IPS DF 6.9 (cell line): Measurements from ENCODE around the gene HLA-G.
"Not testable (repeated sequence)": the region's sequence is repeated elsewhere in the genome, so short reads cannot be mapped to it uniquely, and the experiment has no call there.

Experiments used
- DNase-seq: peaks from one replicate; pipeline ENCODE4 v3.0.0-alpha.2; 2013; ENCODE audit warnings: low read depth, low spot score
- H3K27ac ChIP-seq: one replicate; pipeline ENCODE4 v1.5.1; 2013; ENCODE audit warnings: low read length, control low read depth
- H3K27me3 ChIP-seq: 2 replicates; pipeline ENCODE4 v1.6.1; 2013; ENCODE audit warnings: mild to moderate bottlenecking, low read length; ENCODE audit not compliant: control insufficient read depth, insufficient read depth
- H3K36me3 ChIP-seq: 2 replicates; pipeline ENCODE4 v1.6.1; 2013; ENCODE audit warnings: low read length; ENCODE audit not compliant: control insufficient read depth, insufficient read depth
- H3K4me1 ChIP-seq: 2 replicates; pipeline ENCODE4 v1.6.1; 2013; ENCODE audit warnings: low read length; ENCODE audit not compliant: control insufficient read depth, insufficient read depth
- H3K4me3 ChIP-seq: 2 replicates; pipeline ENCODE4 v1.5.1; 2013; ENCODE audit warnings: mild to moderate bottlenecking, low read length
- H3K9me3 ChIP-seq: 2 replicates; pipeline ENCODE4 v1.6.1; 2013; ENCODE audit warnings: low read length, inconsistent platforms; ENCODE audit not compliant: control insufficient read depth, insufficient read depth
- WGBS: extraction: QIAGEN DNeasy Blood & Tissue Kit; methylation state at CpG from one replicate; pipeline ENCODE4 v1.1.7; 2013; ENCODE audit warnings: mixed read lengths, missing lambda C conversion rate; ENCODE audit not compliant: insufficient read length, insufficient coverage; 5-methylcytosine and 5-hydroxymethylcytosine counted together

Gene HLA-G

DNA sequence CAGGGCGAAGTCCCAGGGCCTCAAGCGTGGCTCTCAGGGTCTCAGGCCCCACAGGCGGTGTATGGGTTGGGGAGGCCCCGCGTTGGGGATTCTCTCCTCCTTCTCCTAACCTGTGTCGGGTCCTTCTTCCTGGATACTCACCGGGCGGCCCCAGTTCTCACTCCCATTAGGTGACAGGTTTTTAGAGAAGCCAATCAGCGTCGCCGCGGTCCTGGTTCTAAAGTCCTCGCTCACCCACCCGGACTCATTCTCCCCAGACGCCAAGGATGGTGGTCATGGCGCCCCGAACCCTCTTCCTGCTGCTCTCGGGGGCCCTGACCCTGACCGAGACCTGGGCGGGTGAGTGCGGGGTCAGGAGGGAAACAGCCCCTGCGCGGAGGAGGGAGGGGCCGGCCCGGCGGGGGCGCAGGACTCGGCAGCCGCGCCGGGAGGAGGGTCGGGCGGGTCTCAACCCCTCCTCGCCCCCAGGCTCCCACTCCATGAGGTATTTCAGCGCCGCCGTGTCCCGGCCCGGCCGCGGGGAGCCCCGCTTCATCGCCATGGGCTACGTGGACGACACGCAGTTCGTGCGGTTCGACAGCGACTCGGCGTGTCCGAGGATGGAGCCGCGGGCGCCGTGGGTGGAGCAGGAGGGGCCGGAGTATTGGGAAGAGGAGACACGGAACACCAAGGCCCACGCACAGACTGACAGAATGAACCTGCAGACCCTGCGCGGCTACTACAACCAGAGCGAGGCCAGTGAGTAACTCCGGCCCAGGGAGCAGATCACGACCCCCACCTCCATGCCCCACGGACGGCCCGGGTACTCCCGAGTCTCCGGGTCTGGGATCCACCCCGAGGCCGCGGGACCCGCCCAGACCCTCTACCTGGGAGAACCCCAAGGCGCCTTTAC, at the start of gene HLA-G:
Gene HLA-G (plus strand): TSS at position 247 of the 892 bp plus-strand sequence. CDS start 20 bp downstream, at position 267.
- H3K27ac ChIP-seq: no peak within 1 kb of the TSS
- H3K9me3 ChIP-seq: no peaks in the 10 kb centered on the region
- WGBS: no CpG with 5 or more reads among the region's 75 CpGs
- H3K36me3 ChIP-seq: no peaks in the 10 kb centered on the region
- no peak for DNase-seq
- H3K4me3 ChIP-seq: peak within 1 kb of the TSS; percentile 25; the same call in 1 of the 2 replicates
- peaks cover 18% of the 10 kb centered on the region for H3K27me3 ChIP-seq
- peaks cover 1% of the 10 kb centered on the region; the same call in 1 of the 2 replicates for H3K4me1 ChIP-seq

DNA sequence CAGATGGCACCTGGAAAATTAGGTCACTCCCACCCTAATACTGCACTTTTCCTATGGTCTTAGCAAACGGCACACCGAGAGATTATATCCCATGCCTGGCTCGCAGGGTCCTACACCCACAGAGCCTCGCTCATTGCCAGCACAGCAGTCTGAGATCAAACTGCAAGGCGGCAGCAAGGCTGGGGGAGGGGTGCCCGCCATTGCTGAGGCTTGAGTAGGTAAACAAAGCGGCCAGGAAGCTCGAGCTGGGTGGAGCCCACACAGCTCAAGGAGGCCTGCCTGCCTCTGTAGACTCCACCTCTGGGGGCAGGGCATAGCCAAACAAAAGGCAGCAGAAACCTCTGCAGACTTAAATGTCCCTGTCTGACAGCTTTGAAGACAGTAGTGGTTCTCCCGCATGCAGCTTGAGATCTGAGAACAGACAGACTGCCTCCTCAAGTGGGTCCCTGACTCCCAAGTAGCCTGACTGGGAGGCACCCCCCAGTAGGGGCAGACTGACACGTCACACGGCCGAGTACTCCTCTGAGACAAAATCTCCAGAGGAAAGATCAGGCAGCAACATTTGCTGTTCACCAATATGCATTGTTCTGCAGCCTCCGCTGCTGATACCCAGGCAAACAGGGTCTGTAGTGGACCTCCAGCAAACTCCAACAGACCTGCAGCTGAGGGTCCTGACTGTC, 47.5 kb upstream of the HLA-G start:
- H3K36me3 ChIP-seq, H3K4me3 ChIP-seq, DNase-seq, H3K27ac ChIP-seq, H3K27me3 ChIP-seq, H3K9me3 ChIP-seq, H3K4me1 ChIP-seq: not testable (repeated sequence)
- WGBS: no CpG with 5 or more reads among the region's 13 CpGs

DNA sequence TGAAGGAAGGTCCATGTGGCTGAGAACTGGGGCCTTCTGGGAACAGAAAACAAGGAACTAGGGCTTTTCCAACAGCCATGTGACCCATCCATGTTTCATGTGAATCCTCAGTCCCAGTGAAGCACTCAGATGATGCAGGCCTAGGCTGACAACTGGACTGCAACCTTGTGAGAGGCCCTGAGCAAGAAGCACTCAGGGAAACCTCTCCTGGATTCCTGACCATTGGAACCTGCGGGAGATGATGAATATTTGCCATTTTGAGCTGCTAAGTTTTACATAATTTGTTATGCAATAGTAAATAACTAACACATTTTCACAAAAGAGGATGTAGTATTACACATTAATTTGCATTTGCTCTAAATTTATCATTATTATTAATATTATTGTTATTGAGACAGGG, 38.4 kb upstream of the HLA-G start:
- Histone ChIP-seq H3K27ac (no peak overlapping the region), H3K27me3 (peaks cover 4% of the 10 kb centered on the region; the same call in 1 of the 2 replicates), H3K9me3 (no peaks in the 10 kb centered on the region), H3K4me3 (no peak overlapping the region), H3K36me3 (no peaks in the 10 kb centered on the region), H3K4me1 (no peaks in the 10 kb centered on the region)
- WGBS: no CpG with 5 or more reads among the region's 1 CpG
- no peak for DNase-seq

DNA sequence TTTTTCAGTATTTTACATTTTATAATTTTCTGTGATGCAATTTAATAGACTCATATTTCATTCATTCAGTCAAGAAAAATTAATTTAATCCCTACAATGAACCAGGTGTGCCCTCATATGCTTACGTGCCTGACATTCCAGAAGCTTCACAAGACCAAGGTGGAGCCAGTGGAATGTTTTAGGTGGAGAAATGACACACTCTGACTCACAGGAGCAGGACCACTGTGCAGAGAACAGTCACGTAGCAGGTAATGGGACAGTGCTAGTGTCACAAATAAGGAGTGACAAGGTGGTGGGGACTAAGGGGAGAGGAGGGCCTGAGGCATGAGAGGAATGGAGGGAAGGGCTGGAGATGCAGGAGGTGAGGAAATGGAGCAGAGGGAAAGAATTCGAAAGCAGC, 37.0 kb upstream of the HLA-G start:
- Histone ChIP-seq H3K27me3 (peaks cover 4% of the 10 kb centered on the region; the same call in 1 of the 2 replicates), H3K9me3 (no peaks in the 10 kb centered on the region), H3K4me1 (no peaks in the 10 kb centered on the region), H3K4me3 (no peak overlapping the region), H3K27ac (no peak overlapping the region), H3K36me3 (no peaks in the 10 kb centered on the region)
- DNase-seq: no peak
- no CpG with 5 or more reads among the region's 3 CpGs for WGBS

DNA sequence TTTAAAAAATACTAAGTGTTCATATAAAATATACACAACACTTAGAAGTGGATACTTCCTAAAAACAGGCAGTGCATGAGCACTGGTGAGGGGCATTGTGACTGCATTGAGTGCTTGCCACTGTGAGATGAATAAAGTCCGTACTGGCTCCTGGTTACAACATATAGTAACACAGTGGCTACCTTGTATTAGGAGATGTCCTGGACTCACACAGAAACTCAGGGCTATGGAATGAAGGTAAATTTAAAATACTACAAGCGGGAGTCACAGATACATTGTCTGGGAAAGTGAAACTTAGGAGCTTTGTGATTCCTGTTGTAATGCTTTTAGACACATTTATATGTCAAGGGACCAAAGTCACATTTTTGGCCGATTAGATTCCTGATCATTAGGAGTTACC, 36.5 kb upstream of the HLA-G start:
- no peak overlapping the region for H3K27ac ChIP-seq
- H3K27me3 ChIP-seq: peaks cover 4% of the 10 kb centered on the region; the same call in 1 of the 2 replicates

DNA sequence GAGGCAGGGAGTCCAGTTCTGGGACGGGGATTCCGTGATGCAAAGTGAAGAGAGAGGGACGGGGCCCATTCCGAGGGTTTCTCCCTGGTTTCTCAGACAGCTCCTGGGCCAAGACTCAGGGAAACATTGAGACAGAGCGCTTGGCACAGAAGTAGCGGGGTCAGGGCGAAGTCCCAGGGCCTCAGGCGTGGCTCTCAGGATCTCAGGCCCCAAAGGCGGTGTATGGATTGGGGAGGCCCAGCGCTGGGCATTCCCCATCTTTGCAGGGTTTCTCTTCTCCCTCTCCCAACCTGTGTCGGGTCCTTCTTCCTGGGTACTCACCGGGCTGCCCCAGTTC, 35.9 kb upstream of the HLA-G start:
- H3K4me3 ChIP-seq: peak overlapping the region; percentile 39
- no CpG with 5 or more reads among the region's 12 CpGs for WGBS
- DNase-seq: no peak

More for the DNA sequence above, 36.5 kb upstream of the HLA-G start:
- H3K4me1 ChIP-seq: no peaks in the 10 kb centered on the region
- no peaks in the 10 kb centered on the region for H3K9me3 ChIP-seq
- H3K36me3 ChIP-seq: no peaks in the 10 kb centered on the region
- DNase-seq: no peak
- H3K4me3 ChIP-seq: no peak overlapping the region
- no CpG with 5 or more reads among the region's 3 CpGs for WGBS

DNA sequence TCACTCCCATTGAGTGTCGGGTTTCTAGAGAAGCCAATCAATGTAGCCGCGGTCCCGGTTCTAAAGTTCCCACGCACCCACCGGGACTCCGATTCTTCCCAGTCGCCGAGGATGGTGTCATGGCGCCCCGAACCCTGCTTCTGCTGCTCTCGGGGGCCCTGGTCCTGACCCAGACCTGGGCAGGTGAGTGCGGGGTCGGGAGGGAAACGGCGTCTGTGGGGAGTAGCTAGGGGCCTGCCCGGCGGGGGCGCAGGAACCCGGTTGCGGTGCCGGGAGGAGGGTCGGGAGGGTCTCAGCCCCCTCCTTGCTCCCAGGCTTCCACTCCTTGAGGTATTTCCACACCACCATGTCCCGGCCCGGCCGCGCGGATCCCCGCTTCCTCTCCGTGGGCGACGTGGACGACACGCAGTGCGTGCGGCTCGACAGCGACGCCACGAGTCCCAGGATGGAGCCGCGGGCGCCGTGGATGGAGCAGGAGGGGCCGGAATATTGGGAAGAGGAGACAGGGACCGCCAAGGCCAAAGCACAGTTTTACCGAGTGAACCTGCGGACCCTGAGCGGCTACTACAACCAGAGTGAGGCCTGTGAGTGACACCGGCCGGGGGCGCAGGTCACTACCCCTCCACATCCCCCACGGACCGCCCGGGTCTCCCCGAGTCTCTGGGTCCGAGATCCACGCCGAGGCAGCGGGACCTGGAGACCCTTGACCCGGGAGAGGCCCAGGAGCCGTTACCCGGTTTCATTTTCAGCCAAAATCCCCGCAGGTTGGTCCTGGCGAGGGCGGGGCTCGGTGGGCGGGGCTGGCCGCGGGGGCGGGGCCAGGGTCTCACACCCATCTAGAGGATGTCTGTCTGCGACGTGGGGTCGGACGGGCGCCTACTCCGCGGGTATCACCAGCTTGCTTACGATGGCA, 35.2 kb upstream of the HLA-G start:
- Histone ChIP-seq H3K9me3 (no peaks in the 10 kb centered on the region), H3K4me3 (peak overlapping the region; percentile 39; the same call in 1 of the 2 replicates), H3K27me3 (peaks cover 4% of the 10 kb centered on the region; the same call in 1 of the 2 replicates), H3K27ac (no peak overlapping the region), H3K4me1 (no peaks in the 10 kb centered on the region), H3K36me3 (no peaks in the 10 kb centered on the region)
- no peak for DNase-seq
- no CpG with 5 or more reads among the region's 79 CpGs for WGBS

More for the DNA sequence above, 35.9 kb upstream of the HLA-G start:
- Histone ChIP-seq H3K27ac (no peak overlapping the region), H3K27me3 (peaks cover 4% of the 10 kb centered on the region; the same call in 1 of the 2 replicates), H3K9me3 (no peaks in the 10 kb centered on the region), H3K36me3 (no peaks in the 10 kb centered on the region), H3K4me1 (no peaks in the 10 kb centered on the region)

DNA sequence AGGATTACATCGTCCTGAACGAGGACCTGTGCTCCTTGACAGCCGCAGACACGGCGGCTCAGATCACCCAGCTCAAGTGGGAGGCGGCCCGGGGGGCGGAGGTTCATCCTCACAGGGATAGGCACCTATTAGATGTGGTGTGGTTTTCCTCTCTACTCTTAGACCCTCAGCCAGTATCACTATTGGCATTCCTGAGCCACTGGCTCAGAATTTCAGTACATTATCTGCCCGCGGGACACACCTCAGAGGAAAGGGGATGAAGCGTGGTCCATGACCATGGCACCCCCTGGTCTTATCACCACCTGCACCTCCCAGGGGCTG, 34.6 kb upstream of the HLA-G start:
- Histone ChIP-seq H3K36me3 (no peaks in the 10 kb centered on the region), H3K4me3 (peak overlapping the region; percentile 39; the same call in 1 of the 2 replicates), H3K27ac (no peak overlapping the region), H3K4me1 (no peaks in the 10 kb centered on the region), H3K27me3 (peaks cover 4% of the 10 kb centered on the region; the same call in 1 of the 2 replicates), H3K9me3 (no peaks in the 10 kb centered on the region)
- DNase-seq: no peak
- WGBS: no CpG with 5 or more reads among the region's 11 CpGs

DNA sequence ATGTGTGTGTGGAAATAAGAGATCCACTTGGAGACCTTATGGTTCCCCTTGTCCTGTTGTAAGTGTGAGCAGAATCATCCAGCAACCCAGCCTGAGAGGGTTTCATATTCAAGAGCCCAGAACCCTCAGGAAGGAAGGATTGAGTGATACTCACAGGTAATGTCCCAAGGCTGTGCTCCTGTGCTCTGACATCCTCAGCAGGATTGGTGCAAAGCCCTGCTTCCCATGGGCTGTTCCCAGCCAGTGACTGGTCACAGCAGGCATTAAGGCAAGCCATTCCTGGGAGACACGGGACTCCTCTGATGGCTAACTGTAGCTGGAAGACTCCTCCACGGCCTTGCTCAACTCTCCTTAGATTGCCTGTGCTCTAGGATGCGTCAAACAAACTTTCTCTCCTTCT, 33.8 kb upstream of the HLA-G start:
- Histone ChIP-seq H3K36me3 (no peaks in the 10 kb centered on the region), H3K4me1 (no peaks in the 10 kb centered on the region), H3K4me3 (no peak overlapping the region), H3K27ac (no peak overlapping the region), H3K9me3 (no peaks in the 10 kb centered on the region), H3K27me3 (peaks cover 4% of the 10 kb centered on the region; the same call in 1 of the 2 replicates)
- DNase-seq: no peak
- no CpG with 5 or more reads among the region's 3 CpGs for WGBS

DNA sequence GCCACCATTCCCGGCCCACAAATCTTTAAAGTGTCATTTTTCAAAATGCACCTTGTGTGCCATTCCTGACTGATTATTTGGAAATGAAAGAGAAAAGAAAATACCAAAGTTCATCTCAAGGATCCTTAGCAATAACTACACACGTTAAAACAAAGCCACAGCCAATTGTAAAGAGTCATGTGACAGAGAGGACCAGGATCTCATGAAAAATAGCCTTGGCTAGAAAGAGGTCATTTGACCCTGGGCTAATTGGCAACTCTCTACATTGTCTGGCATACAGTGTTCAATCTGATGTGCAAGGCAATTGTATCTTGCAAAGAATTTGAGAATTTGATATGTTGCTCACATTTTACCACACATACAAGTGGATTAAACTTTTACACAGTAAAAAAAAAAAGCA, 31.6 kb upstream of the HLA-G start:
- WGBS: no CpG with 5 or more reads among the region's 2 CpGs
- Histone ChIP-seq H3K4me3 (no peak overlapping the region), H3K27me3 (peaks cover 4% of the 10 kb centered on the region; the same call in 1 of the 2 replicates), H3K27ac (no peak overlapping the region), H3K9me3 (no peaks in the 10 kb centered on the region), H3K36me3 (no peaks in the 10 kb centered on the region), H3K4me1 (no peaks in the 10 kb centered on the region)
- no peak for DNase-seq
